Measurements from ENCODE around the gene TBC1D14. TPM values are rescaled to one million over a fixed set of nuclear protein-coding genes. Genes with fewer than 3 reads are reported as not detected.
A peak's percentile ranks its signal among the peaks of the same experiment; 100 is the strongest.

Gene TBC1D14
- total and polyA plus RNA-seq, 9 of the 15 experiments (the other 6 are each of a cell fraction or from before 2014, with no cell fraction given), result 2.1 to 59.6 (median 44.8) TPM

- TF ChIP-seq ARID3B (CRISPR knock-in tag; IDR thresholded peaks at IDR 0.05; ENCODE audit: borderline replicate concordance) (no peak), ATF3 (IDR thresholded peaks at IDR 0.05) (no peak), ATF3 (CRISPR knock-in tag; conservative IDR thresholded peaks at IDR 0.05) (peak; percentile 79; the same call in 1 of the 2 replicates), ZNF79 (CRISPR knock-in tag; IDR thresholded peaks at IDR 0.05; ENCODE audit: low read depth) (no peak), KAT8 (IDR thresholded peaks at IDR 0.05; ENCODE audit: low read depth) (no peak), ID3 (CRISPR knock-in tag; IDR thresholded peaks at IDR 0.05) (no peak), ID3 (tag; IDR thresholded peaks at IDR 0.05) (0 out of 2 replicates have a peak, but pooled peaks have one; percentile 22), ZBTB1 (CRISPR knock-in tag; IDR thresholded peaks at IDR 0.05; ENCODE audit: borderline replicate concordance, low read depth) (no peak), RREB1 (CRISPR knock-in tag; IDR thresholded peaks at IDR 0.05) (no peak), SMC3 (conservative IDR thresholded peaks at IDR 0.05; ENCODE audit: insufficient read depth, low read depth, low read length) (no peak), GTF2E2 (tag; IDR thresholded peaks at IDR 0.05) (peak; percentile 79), PBX2 (CRISPR knock-in tag; IDR thresholded peaks at IDR 0.05; ENCODE audit: low read depth) (no peak), PBX2 (tag; conservative IDR thresholded peaks at IDR 0.05; ENCODE audit: low read depth) (no peak), SREBF2 (CRISPR knock-in tag; IDR thresholded peaks at IDR 0.05) (no peak)
Observed at GRCh38 chr4:6909113-6909969, at the start of gene TBC1D14 (continued).

All from K562 (cell line).